HL-60/S4 treated with phorbol 12-myristate 13-acetate at 8.2 ng/mL for 4 days and 3 days (cell line): ENCODE measurements around the gene NECAB3.

Experiments
- in situ Hi-C: fragments of 300-500 bp; cut with MboI; formaldehyde crosslinking; loops from 2 replicates; pipeline ENCODE4 v1.15.0; 2022; ENCODE audit warnings: low sequenced_read_pairs

NECAB3 gene

DNA sequence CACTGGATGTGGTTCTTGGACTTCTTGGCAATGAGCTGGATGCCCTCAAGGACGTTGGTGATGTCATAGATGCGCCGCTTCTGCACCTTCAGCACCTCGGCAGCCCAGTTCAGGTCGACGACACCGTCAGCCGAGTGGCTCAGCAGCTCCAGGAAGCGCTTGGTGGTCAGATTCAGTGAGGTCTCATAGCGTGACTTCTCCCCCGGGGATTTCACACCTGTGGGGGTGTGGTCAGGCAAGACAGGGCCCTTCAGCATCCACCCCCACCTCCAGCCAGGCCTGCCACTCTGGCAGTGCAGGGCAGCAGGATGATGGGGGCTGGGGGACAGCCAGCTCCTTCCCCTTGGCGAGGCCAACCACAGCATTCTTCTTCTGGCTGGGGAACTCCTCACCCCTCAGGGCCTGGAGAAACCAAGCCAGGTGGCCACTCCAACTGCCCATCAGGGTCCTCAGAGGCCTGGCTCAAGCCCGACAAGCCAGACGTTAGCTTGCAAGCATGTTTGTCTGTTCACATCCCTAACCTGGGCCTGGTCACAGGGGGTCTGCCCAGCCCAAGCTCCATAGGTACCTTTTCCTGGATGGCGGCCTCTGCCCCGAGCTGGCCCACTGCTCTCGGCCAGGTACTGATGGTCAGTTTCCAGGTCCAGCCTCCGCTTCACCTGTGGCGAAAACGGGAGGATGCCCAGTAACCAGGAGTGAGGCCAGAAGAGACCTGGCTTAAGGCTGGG is 5.7 kb upstream of the NECAB3 start:
- in situ Hi-C loops: no loop called here

DNA sequence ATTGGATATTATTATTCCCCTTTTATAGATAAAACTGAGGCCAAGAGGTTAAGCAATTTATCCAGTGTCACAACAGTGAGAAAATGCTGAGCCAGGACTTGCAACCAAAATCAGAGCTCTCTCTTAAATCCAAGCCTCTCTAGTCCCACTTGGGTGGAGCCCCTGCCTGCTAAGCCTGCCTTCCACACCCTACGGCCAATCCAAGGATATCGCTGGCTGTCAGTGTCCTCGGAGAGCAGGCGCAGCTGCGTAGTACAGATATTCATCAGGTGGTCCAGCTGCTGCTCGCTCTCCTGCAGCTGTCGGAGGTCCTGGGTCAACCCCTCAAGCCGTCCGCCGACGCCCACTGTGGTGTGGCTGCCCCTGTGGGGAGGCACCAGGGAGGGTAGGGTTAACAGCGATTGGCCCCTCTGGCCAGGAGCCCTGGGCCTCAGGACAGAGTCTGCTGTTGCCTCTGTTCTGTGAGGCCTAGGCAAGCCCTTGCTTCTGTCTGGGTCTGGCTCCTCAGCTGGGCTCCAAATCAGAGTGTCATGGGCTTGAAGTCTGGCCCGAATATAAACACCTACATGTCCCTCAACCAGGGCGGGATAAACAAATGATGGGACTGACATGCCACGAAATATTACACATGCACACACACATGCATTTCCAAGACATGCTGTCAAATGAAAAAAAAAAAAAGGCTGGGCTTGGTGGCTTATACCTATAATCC is 3.9 kb upstream of the NECAB3 start:
- in situ Hi-C loops: no loop called here

DNA sequence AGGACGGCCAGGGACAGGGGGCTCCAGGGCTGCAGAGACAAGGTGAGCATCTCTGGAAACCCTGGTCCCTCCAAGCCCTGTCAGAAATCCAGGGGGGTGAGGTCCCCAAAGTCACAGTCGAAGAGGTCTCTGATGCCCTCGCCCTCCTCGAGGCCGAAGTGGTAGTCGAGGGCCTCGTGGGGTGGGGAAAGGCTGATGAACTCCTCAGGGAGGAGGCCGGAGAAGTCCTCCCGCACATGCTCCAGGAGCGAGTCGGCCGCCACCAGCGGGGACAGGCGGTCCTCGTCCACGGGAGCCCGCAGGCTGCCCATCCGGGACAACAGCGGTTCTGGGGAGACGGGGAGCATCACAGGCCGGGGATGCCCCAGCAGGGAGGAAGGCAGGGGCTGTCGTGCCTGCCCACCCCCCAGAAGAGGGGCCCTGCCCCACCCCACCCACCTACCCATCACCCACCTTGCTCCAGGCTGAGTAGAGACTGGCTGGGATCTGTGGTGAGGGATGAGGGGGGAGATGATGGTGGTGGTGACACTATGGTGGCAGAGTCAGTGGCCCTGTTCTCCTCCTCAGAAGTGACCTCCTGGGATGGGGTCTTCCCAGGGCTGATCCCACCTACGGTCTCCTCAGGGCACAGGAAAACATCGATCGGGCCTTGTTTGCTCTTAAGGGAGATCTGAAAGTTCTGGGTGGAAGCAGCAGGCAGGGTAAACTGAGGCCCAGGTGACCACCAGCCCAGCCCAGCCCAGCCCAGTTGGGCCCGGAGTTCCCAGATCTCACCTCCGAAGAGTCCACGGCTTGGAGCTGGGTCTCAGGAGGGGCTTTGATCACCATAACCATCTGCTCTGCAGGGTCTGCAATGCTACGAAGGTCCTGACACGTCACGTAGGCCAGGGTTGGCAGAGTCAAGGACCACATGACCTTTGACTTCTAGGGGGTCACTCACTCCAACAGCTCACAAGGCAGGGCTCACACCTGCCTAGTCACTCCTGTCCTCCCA is 2.7 kb upstream of the NECAB3 start:
- in situ Hi-C loops: no loop called here

DNA sequence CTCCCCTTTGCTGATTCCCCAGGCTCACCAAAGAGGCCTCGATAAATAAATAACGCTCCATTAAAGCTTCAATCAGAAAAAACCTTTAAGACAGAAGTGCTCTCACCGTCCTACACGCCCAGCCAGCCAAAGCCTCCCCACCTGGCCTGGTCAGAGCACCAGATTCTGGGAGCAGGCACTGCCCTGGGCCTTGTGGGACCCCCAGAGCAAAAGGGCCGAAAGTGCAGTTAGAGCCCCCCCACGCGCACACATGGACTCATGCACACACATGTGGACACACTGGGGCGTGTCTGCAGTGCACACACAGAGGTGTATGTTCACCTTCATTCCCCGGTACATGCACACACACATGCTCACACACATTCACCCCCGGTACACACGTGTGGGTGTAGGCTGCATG is 1.9 kb upstream of the NECAB3 start:
- in situ Hi-C loops: no loop called here

DNA sequence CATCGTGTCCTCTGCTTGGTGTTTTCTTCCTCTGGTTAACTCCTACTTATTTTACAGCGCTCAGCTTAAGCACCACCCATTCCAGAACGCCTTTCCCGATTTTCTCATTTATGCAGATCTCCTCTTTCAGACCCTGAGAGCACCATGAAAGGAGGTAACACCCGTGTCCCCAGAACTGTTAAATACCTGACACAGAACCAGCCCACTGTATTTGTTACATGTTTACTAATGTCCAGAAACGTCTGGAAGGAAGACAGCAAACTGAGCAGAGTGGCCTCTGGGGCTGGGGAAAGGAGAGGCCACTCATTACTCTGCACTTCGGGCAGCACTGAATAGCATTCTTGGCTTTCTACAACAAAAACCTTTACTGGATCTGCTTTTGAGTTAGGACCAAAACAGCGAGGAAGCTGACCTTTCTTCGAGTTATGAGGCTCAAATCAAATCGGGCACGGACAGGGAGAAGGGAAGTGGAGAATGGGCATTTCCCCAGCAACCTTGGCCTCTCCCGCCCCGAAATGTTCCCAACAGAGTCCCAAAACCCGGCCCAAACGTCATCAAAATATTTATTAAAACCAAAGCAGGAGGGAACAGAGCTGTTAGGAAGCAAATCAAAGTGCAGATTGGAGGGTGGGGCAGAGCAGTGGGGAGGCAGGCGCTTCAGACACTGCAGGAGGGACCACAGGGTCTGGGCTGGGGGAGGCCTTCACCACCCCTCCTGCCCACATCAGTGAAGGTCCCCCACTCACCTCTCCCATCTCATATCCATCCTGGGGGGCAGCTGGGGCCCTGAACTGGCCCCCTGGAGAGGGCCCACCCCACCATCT is 1.1 kb upstream of the NECAB3 start:
- in situ Hi-C loops: no loop called here

DNA sequence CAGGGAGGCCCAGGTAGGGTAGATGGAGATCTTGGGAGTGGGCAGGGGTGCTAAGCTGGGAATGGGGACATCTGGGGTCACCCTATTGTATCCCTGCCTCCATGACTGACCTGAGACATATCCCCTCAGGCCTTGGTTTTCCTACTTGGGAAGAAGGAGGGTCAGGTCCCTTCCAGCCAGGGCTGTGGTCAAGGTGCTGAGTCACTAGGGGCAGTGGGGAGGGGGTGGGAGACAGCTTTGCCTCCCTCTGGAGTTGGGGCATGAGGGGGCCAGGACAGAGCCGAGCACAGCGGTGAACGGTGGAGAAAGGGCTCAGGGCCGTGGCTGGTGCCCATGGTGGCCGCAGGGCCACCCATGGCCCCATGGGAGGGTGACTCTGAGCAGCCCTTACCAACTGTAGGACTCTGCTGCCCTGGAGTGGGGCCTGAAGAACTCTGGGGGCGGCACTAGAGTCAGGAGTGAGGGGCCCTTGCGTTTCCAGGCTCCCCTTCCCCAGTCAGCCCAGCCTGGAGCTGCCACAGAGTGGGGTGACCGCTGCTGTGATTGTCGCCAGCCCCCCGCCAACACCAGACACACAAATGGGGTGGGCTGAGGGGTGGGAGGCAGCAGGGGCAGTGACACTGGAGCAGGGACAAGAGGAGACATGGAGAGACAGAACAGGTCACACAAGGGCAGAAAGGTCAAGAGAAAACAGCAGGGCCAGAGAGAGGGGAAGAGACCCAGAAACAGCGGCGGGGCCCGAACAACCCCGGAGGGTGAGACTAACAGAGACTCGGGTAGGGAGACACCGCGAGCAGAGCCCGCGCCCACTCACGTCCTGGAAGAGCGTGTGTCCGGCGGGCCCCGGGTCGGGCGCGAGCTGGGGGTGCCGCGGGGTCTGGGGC is 576 bp downstream of the NECAB3 start:
- in situ Hi-C loops: no loop called here

DNA sequence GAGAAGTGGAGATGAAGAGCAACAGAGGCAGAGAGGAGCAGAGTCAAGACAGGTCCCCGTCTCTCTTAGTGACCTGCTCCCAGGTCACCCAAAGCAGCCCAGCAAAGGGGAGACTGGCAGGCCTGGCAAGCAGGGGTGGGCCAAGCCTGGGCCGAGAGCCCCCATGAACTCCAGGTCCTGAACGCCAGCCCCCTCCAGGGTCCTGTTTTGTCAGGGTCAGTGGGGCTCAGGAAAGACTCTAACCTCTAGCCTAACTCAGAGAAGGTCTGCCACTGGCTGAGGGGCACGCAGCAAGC is 1.2 kb downstream of the NECAB3 start:
- in situ Hi-C loops: no loop called here

DNA sequence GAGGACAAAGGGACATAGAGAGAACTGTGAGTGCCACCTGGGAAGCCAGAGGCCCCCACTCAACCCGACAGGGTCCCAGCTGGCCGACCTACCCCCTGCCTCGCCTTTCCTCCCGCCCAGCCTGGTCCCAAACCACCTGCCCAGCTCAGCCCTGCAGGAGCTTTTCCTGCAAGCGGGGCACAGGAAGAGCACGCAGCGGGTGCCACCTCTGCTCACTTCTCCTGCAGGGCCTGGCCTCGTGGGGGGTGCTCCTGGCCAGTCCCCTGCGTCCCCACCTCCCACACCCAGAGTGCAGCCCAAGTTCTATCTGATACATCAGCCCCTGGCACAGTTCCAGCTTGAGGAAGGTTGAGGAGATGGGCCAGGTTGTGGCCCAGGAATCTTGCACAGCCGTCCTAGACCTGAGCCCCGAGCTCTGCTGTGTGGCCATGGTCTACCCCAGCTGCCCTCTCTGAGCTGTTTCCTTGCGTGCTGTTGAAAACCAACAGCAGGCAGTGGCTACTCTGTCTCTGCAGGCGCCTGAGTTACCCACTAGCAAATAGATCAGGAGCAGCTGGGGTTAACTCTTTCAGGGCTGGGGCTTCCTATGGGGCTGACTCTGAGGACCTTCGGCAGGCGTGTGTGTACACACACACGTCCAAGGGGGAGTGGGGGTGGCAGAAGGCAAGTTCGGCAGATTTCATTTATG is 1.7 kb downstream of the NECAB3 start:
- in situ Hi-C loops: no loop called here

DNA sequence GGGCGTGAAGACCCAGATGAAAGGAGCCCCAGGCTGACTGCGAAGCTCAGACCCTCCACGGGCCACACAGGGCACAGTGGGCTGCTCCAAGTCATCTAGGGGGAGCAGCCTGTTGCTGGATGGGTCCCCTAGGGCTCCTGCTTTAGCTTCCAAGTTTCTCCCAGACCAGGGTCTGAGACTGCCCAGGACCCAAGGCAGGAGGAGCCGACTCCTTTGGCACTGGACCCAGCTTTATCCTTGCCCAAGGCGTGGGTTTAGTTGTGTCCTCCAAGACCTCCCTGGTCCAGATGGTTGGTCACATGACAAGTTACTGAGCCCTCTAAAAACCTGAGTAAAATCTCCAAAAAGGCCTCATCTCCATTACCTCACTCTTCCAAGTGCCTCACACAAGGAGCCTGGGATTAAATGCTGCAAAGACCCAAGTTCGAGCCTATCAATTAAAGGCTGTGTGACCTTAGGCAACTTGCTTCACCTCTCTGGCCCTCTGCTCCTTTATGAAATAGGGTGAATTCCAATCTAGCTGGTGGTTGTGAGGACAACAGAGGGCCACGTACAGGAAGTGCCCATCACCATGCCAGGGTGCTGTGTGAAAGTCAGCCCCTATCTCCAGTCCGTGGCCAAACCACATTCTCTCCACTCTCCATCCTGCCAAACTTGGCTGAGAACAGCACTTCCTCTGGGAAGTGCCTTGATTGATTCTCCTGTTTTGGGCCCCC is 2.5 kb downstream of the NECAB3 start:
- in situ Hi-C loops: no loop called here

DNA sequence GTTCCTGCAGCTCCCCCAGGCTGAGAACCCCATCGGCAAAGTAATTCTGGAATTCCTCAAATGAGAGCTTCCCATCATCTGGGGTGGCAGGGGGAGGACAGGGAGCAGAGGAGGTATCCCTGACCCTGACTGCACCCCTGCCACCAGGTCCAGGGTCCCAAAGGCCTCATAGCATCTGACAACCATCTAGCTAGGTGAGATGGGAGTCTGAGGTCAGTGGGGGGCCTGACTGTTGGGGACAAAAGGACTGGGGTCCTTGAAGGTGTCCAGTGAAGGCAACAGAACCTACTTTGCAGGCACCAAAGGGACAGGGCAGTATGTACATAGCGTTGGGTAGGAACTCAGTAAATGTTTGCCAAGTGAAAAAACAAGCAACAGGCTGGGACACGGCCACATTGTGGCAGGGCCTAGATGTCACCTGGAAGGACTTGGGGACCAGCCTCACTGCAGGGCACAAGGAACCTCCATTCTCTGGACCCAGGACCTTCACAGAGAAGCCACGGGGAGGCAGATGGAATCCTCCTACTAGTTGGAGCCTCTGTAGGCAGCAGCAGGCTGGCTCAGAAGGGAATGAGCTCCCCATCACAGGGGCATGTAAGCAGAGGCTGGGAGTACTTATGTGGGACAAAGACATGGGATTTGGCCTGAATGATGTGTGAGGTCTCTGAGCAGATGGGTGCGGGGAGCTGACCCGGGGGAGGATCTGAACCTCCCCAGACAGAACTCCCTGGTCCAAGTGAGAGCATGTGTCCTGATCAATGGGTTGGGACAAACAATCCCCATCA is 3.3 kb downstream of the NECAB3 start:
- in situ Hi-C loops: no loop called here

DNA sequence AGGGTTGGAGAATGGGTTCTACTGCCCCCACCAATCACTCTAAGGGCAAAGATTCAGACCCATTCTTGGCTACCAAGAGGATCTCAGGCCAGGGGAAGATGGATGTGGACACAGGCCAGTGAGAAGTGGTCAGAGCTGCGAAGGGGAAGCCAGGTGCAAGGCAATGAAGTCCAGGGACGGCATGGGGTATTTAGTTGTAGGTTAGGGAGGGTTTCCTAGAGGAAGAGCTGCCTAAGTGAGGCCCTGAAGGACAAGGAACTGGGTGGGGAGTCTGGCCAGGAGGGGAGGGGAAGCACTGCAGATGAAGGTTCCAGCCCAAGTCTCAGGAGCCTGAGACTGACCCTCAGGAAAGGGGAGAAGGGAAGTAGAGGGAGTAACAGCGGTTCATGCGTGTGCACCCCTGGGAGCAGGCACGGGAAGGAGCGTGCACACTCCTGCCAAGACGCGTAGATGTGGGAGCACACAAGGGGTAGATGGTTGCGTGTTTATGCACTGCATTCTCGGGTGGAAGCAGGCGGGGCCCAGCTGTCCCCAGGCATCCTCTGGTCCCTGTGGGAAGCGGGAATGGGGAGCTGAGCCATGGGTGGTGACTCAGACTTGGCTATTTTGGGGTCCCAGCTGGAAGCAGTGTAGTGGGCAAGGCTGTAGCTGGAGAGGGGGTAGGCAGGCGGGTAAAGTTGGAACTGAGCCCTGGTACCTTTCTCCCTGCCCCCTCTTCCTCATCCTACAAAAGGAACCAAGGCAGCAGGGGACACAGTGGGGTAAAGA is 4.2 kb downstream of the NECAB3 start:
- in situ Hi-C loops: no loop called here

DNA sequence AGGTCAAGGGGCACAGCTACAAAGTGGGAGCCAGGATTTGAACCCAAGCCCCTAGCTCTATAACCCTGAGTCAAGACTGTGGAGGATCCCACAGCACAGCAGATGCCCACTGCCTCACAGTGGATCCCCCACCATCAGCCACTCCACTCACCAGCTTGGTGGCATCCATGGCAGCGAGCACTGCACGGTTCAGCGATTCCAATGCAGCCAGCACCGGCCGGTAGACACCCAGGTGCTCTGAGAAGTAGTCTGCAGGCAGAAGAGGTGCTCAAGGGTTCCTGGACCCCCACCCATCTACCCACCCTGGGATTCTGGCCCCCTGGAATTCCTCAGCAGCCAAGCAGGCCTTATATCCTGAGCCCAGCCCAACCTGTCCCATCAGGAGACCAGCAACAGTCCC is 5.0 kb downstream of the NECAB3 start:
- in situ Hi-C loops: no loop called here

DNA sequence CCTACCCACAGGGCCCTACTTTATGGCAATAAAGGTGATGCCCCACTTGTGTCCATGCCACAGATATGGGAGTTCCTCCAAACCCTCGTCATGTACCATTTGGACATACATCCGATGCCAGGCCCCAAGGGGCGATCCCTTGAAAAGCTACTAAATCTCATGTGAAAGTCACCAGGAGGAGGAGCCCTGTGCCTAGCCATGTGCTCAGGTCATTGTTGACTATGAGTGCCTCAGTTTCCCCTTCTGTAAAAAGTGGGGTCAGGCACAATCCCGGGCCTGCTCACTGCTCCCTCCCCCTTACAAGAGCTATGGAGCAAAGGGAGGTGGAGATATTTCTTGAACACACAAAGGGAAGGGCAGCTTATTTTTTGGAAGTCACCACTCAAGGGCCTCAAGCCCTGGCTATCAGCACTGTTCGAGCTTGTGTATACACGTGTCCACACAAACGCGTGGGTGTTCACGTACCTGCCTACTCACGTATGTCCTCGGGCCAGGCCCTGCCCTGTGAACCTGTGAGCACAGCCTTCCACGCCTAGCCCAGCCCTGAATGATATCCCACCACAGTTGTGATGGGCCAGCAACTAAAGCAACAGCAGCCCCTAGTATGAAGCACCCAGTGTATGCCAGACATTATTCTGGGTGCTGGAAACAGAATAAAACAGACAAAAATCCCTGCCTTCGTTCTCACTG is 5.6 kb downstream of the NECAB3 start:
- in situ Hi-C loops: no loop called here

DNA sequence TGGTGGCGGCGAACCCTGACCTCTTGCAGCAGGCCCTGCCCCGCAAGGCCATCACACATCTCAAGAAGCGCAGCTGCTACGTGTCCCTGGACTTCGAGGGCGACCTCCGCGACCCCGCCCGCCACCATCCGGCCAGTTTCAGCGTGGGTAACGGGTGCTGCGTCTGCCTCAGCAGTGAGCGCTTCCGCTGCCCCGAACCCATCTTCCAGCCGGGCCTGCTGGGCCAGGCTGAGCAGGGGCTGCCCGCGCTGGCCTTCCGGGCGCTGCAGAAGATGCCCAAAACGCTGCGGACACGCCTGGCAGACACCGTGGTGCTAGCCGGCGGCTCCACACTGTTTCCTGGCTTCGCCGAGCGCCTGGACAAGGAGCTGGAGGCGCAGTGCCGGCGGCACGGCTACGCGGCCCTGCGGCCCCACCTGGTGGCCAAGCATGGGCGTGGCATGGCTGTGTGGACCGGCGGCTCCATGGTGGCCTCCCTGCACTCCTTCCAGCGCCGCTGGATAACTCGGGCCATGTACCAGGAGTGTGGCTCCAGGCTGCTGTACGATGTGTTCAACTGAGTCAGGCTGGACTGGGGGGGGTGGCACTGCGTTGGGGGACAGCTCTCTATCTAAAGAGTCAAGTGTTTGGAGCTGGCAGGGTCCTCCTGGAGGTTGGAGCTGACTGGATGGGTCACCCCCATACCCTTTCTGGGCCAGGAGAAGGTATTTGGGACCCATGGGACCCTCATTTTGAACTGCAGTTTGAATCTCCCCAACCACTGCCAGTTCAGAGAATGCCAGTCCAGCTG is 6.4 kb downstream of the NECAB3 start:
- in situ Hi-C loops: no loop called here

DNA sequence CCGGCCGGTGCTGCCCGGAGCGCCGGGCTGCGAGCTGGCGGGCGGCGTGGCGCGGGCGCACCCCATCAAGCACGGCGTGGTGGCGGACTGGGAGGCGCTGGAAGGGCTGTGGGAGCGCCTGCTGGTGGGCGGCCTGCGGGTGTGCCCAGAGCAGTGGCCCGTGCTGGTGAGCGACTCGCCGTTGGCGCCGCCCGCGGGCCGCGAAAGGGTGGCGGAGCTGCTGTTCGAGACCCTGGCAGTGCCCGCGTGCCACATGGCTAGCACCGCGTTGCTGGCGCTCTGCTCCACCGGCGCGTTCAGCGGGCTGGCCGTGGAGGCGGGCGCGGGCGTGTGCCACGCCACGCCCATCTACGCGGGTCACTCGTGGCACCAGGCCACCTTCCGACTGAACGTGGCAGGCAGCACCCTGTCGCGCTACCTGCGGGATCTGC is 7.0 kb downstream of the NECAB3 start:
- in situ Hi-C loops: no loop called here
